Uterus (tissue), 2 donors: ENCODE results near the gene EPM2A.

Source experiments
- CTCF ChIP-seq, 4 experiments: fragments of 200-600 bp in 2 of 4; fragments of 450-650 bp in 2 of 4; sonication (generic) in 2 of 4; IDR thresholded peaks; one replicate each; pipeline ENCODE4 v1.5.1; 2016 to 2019; ENCODE audit warnings: antibody characterized with exemption in 4 of 4, mild to moderate bottlenecking in 2 of 4, moderate library complexity in 1 of 4
- POLR2A ChIP-seq, 2 donors: fragments of 450-650 bp; IDR thresholded peaks; one replicate each; pipeline ENCODE4 v1.6.1; 2016; ENCODE audit warnings: antibody characterized with exemption in 2 of 2, mild to moderate bottlenecking in 1 of 2, moderate library complexity in 1 of 2

- TF ChIP-seq CTCF (IDR thresholded peaks at IDR 0.05) (no peak), POLR2A (IDR thresholded peaks at IDR 0.05) (no peak)
These were observed 131.9 kb downstream of the EPM2A start for GRCh38 chr6:145603424-145603833.
